ENCODE data around the gene BMP6.

The BMP6 gene

GRCh38 chr6:7745942-7746341 lies 20.0 kb downstream of the BMP6 start:
- Histone ChIP-seq H3K79me2 (ENCODE audit: low read length) (peaks cover 96% of the 10 kb centered on the region), H3K36me3 (replicated peaks; ENCODE audit: insufficient read depth, low read length) (peaks cover 5% of the 10 kb centered on the region; the same call in 1 of the 2 replicates), H3K9me3 (replicated peaks; ENCODE audit: insufficient read depth, low read length) (no peaks in the 10 kb centered on the region), H3K9ac (ENCODE audit: low read length) (no peak overlapping the region), H3K4me1 (ENCODE audit: low read length) (peaks cover 18% of the 10 kb centered on the region), H3K4me2 (ENCODE audit: low read depth, low read length) (no peak overlapping the region), H2AFZ (ENCODE audit: low read length) (no peak overlapping the region), H4K20me1 (ENCODE audit: insufficient read depth, low read length) (no peaks in the 10 kb centered on the region), H3K27ac (ENCODE audit: low read length) (no peak overlapping the region), H3K4me3 (ENCODE audit: low read length) (no peak overlapping the region), H3K9me2 (replicated peaks; ENCODE audit: insufficient read depth, low read length) (no peaks in the 10 kb centered on the region), H3F3A (ENCODE audit: insufficient read depth, low read length) (peaks cover 17% of the 10 kb centered on the region; the same call in 1 of the 2 replicates), H3K27me3 (replicated peaks; ENCODE audit: insufficient read depth, low read length) (no peaks in the 10 kb centered on the region)
- no peak for DNase-seq
- TF ChIP-seq EZH2 (optimal IDR thresholded peaks at IDR 0.05; ENCODE audit: low read depth, low read length) (no peak), EZH2phosphoT487 (IDR thresholded peaks at IDR 0.05; ENCODE audit: low read length) (no peak), CTCF (IDR thresholded peaks at IDR 0.05; ENCODE audit: low read length) (no peak)

- no peak for DNase-seq
- H3K4me2 ChIP-seq (ENCODE audit: low read depth, low read length), result no peak overlapping the region
- no peak overlapping the region for H3K27ac ChIP-seq (ENCODE audit: low read length)
- no peaks in the 10 kb centered on the region for H4K20me1 ChIP-seq (ENCODE audit: insufficient read depth, low read length)
- no peaks in the 10 kb centered on the region for H3K9me3 ChIP-seq (replicated peaks; ENCODE audit: insufficient read depth, low read length)
- H3K27me3 ChIP-seq (replicated peaks; ENCODE audit: insufficient read depth, low read length), result no peaks in the 10 kb centered on the region
- peaks cover 12% of the 10 kb centered on the region; the same call in 1 of the 2 replicates for H3K36me3 ChIP-seq (replicated peaks; ENCODE audit: insufficient read depth, low read length)
- no peak overlapping the region for H3K4me3 ChIP-seq (ENCODE audit: low read length)
- H3F3A ChIP-seq (ENCODE audit: insufficient read depth, low read length), result peaks cover 17% of the 10 kb centered on the region; the same call in 1 of the 2 replicates
- H3K9me2 ChIP-seq (replicated peaks; ENCODE audit: insufficient read depth, low read length), result no peaks in the 10 kb centered on the region
- no peak overlapping the region for H2AFZ ChIP-seq (ENCODE audit: low read length)
- TF ChIP-seq EZH2phosphoT487 (IDR thresholded peaks at IDR 0.05; ENCODE audit: low read length), result no peak
- peaks cover 22% of the 10 kb centered on the region for H3K4me1 ChIP-seq (ENCODE audit: low read length)
- H3K79me2 ChIP-seq (ENCODE audit: low read length), result peaks cover 99% of the 10 kb centered on the region
- H3K9ac ChIP-seq (ENCODE audit: low read length), result no peak overlapping the region
These were observed 21.1 kb downstream of the BMP6 start for GRCh38 chr6:7747016-7747415.

GRCh38 chr6:7747433-7747832 lies 21.5 kb downstream of the BMP6 start:
- Histone ChIP-seq H2AFZ (ENCODE audit: low read length) (no peak overlapping the region), H3K9ac (ENCODE audit: low read length) (no peak overlapping the region), H3K4me3 (ENCODE audit: low read length) (no peak overlapping the region), H3K27ac (ENCODE audit: low read length) (no peak overlapping the region), H3K27me3 (replicated peaks; ENCODE audit: insufficient read depth, low read length) (no peaks in the 10 kb centered on the region), H3K4me1 (ENCODE audit: low read length) (peaks cover 22% of the 10 kb centered on the region), H3F3A (ENCODE audit: insufficient read depth, low read length) (peaks cover 17% of the 10 kb centered on the region; the same call in 1 of the 2 replicates), H4K20me1 (ENCODE audit: insufficient read depth, low read length) (no peaks in the 10 kb centered on the region), H3K36me3 (replicated peaks; ENCODE audit: insufficient read depth, low read length) (peaks cover 12% of the 10 kb centered on the region; the same call in 1 of the 2 replicates), H3K4me2 (ENCODE audit: low read depth, low read length) (no peak overlapping the region), H3K9me2 (replicated peaks; ENCODE audit: insufficient read depth, low read length) (no peaks in the 10 kb centered on the region), H3K9me3 (replicated peaks; ENCODE audit: insufficient read depth, low read length) (no peaks in the 10 kb centered on the region), H3K79me2 (ENCODE audit: low read length) (peaks cover 99% of the 10 kb centered on the region)
- no peak for TF ChIP-seq EZH2 (optimal IDR thresholded peaks at IDR 0.05; ENCODE audit: low read depth, low read length)
- no peak for TF ChIP-seq EZH2phosphoT487 (IDR thresholded peaks at IDR 0.05; ENCODE audit: low read length)
- no peak for TF ChIP-seq CTCF (IDR thresholded peaks at IDR 0.05; ENCODE audit: low read length)
- no peak for DNase-seq

GRCh38 chr6:7747901-7748504 lies 22.1 kb downstream of the BMP6 start:
- no peak overlapping the region for H2AFZ ChIP-seq (ENCODE audit: low read length)
- no peak overlapping the region for H3K27ac ChIP-seq (ENCODE audit: low read length)

More at GRCh38 chr6:7747901-7748504, 22.1 kb downstream of the BMP6 start:
- Histone ChIP-seq H3K79me2 (ENCODE audit: low read length) (peaks cover 99% of the 10 kb centered on the region), H3K4me3 (ENCODE audit: low read length) (no peak overlapping the region), H3K27me3 (replicated peaks; ENCODE audit: insufficient read depth, low read length) (no peaks in the 10 kb centered on the region), H3K36me3 (replicated peaks; ENCODE audit: insufficient read depth, low read length) (peaks cover 12% of the 10 kb centered on the region; the same call in 1 of the 2 replicates), H3K9me2 (replicated peaks; ENCODE audit: insufficient read depth, low read length) (no peaks in the 10 kb centered on the region), H3K9ac (ENCODE audit: low read length) (no peak overlapping the region), H3K9me3 (replicated peaks; ENCODE audit: insufficient read depth, low read length) (no peaks in the 10 kb centered on the region), H3K4me1 (ENCODE audit: low read length) (peaks cover 22% of the 10 kb centered on the region), H3K4me2 (ENCODE audit: low read depth, low read length) (no peak overlapping the region), H4K20me1 (ENCODE audit: insufficient read depth, low read length) (no peaks in the 10 kb centered on the region), H3F3A (ENCODE audit: insufficient read depth, low read length) (peaks cover 17% of the 10 kb centered on the region; the same call in 1 of the 2 replicates)
- TF ChIP-seq EZH2phosphoT487 (IDR thresholded peaks at IDR 0.05; ENCODE audit: low read length) (no peak), EZH2 (optimal IDR thresholded peaks at IDR 0.05; ENCODE audit: low read depth, low read length) (no peak), CTCF (IDR thresholded peaks at IDR 0.05; ENCODE audit: low read length) (no peak)
- DNase-seq, result no peak

Measured in MM.1S (cell line).